HG03378 (cell line): ENCODE data around the gene RCAN2.
A peak's percentile ranks its signal among the peaks of the same experiment; 100 is the strongest.
"Not testable (repeated sequence)": the region's sequence is repeated elsewhere in the genome, so short reads cannot be mapped to it uniquely, and the experiment has no call there.

Source experiments
- ATAC-seq: cut with Tn5 transposase; IDR thresholded peaks from one replicate; pipeline ENCODE4 v1.9.1; 2021; ENCODE audit warnings: mild to moderate bottlenecking, moderate library complexity; ENCODE audit not compliant: unreplicated experiment

The RCAN2 gene

GRCh38 chr6:46338131-46338530, 153.1 kb downstream of the RCAN2 start:
- ATAC-seq: peak; percentile 49

- ATAC-seq: no peak
Observed at GRCh38 chr6:46334442-46334841, 156.8 kb downstream of the RCAN2 start.

- no peak for ATAC-seq
Observed at GRCh38 chr6:46333481-46333880, 157.8 kb downstream of the RCAN2 start.

- not testable (repeated sequence) for ATAC-seq
Observed at GRCh38 chr6:46332448-46332847, 158.8 kb downstream of the RCAN2 start.

- no peak for ATAC-seq
Observed at GRCh38 chr6:46331461-46331860, 159.8 kb downstream of the RCAN2 start.

- no peak for ATAC-seq
Observed at GRCh38 chr6:46329568-46329967, 161.7 kb downstream of the RCAN2 start.

GRCh38 chr6:46327779-46328178, 163.5 kb downstream of the RCAN2 start:
- no peak for ATAC-seq

- ATAC-seq: no peak
Observed at GRCh38 chr6:46325561-46326530, 165.4 kb downstream of the RCAN2 start.

- ATAC-seq: no peak
Observed at GRCh38 chr6:46324706-46325105, 166.5 kb downstream of the RCAN2 start.

GRCh38 chr6:46323966-46324622, 167.2 kb downstream of the RCAN2 start:
- ATAC-seq: no peak

- no peak for ATAC-seq
Observed at GRCh38 chr6:46323312-46323965, 167.8 kb downstream of the RCAN2 start.

- ATAC-seq: no peak
Observed at GRCh38 chr6:46320505-46320904, 170.7 kb downstream of the RCAN2 start.

GRCh38 chr6:46315589-46315988, 175.7 kb downstream of the RCAN2 start:
- no peak for ATAC-seq

GRCh38 chr6:46312654-46313053, 178.6 kb downstream of the RCAN2 start:
- no peak for ATAC-seq

- no peak for ATAC-seq
Observed at GRCh38 chr6:46310196-46310595, 181.1 kb downstream of the RCAN2 start.

GRCh38 chr6:46306431-46306830, 184.8 kb downstream of the RCAN2 start:
- no peak for ATAC-seq

GRCh38 chr6:46305833-46306232, 185.4 kb downstream of the RCAN2 start:
- ATAC-seq: no peak

- no peak for ATAC-seq
Observed at GRCh38 chr6:46305236-46305635, 186.0 kb downstream of the RCAN2 start.

GRCh38 chr6:46302816-46303215, 188.4 kb downstream of the RCAN2 start:
- no peak for ATAC-seq

- no peak for ATAC-seq
Observed at GRCh38 chr6:46302176-46302575, 189.1 kb downstream of the RCAN2 start.

- ATAC-seq: no peak
Observed at GRCh38 chr6:46299253-46299652, 192.0 kb downstream of the RCAN2 start.

GRCh38 chr6:46296586-46296985, 194.7 kb downstream of the RCAN2 start:
- ATAC-seq: no peak
